Measurements from ENCODE around the gene RMND5A.
"Not testable (repeated sequence)": the region's sequence is repeated elsewhere in the genome, so short reads cannot be mapped to it uniquely, and the experiment has no call there.

RMND5A gene

GRCh38 chr2:86714579-86715173 is 5.4 kb upstream of the RMND5A start:
- not testable (repeated sequence) for DNase-seq

- not testable (repeated sequence) for DNase-seq
Measured at GRCh38 chr2:86719263-86719636, 841 bp upstream of the RMND5A start.

GRCh38 chr2:86720540-86721320 is 639 bp downstream of the RMND5A start:
- DNase-seq, result peak; percentile 65

GRCh38 chr2:86725706-86726105 is 5.6 kb downstream of the RMND5A start:
- DNase-seq, result not testable (repeated sequence)

- not testable (repeated sequence) for DNase-seq
Measured at GRCh38 chr2:86732040-86732525, 12.0 kb downstream of the RMND5A start.

GRCh38 chr2:86732837-86733236 is 12.7 kb downstream of the RMND5A start:
- DNase-seq, result not testable (repeated sequence)

- DNase-seq, result not testable (repeated sequence)
Measured at GRCh38 chr2:86733528-86733927, 13.4 kb downstream of the RMND5A start.

GRCh38 chr2:86734896-86735295 is 14.8 kb downstream of the RMND5A start:
- not testable (repeated sequence) for DNase-seq

GRCh38 chr2:86739485-86739884 is 19.4 kb downstream of the RMND5A start:
- DNase-seq, result not testable (repeated sequence)

GRCh38 chr2:86739889-86740288 is 19.8 kb downstream of the RMND5A start:
- not testable (repeated sequence) for DNase-seq

GRCh38 chr2:86741889-86742498 is 21.9 kb downstream of the RMND5A start:
- not testable (repeated sequence) for DNase-seq

- DNase-seq, result no peak
Measured at GRCh38 chr2:86744152-86744551, 24.1 kb downstream of the RMND5A start.

GRCh38 chr2:86746939-86747338 is 26.8 kb downstream of the RMND5A start:
- DNase-seq, result no peak

- no peak for DNase-seq
Measured at GRCh38 chr2:86747711-86748639, 27.9 kb downstream of the RMND5A start.

- DNase-seq, result no peak
Measured at GRCh38 chr2:86750240-86750839, 30.2 kb downstream of the RMND5A start.

- DNase-seq, result no peak
Measured at GRCh38 chr2:86751778-86752177, 31.7 kb downstream of the RMND5A start.

- no peak for DNase-seq
Measured at GRCh38 chr2:86752934-86753333, 32.8 kb downstream of the RMND5A start.

- no peak for DNase-seq
Measured at GRCh38 chr2:86753606-86754005, 33.5 kb downstream of the RMND5A start.

GRCh38 chr2:86758405-86758804 is 38.3 kb downstream of the RMND5A start:
- no peak for DNase-seq

GRCh38 chr2:86760371-86760770 is 40.3 kb downstream of the RMND5A start:
- no peak for DNase-seq

GRCh38 chr2:86764661-86765309 is 44.7 kb downstream of the RMND5A start:
- no peak for DNase-seq

- no peak for DNase-seq
Measured at GRCh38 chr2:86765310-86765695, 45.2 kb downstream of the RMND5A start.
